Liver (tissue), 9 donors: ENCODE data around the gene LSAMP. TPM values are rescaled to one million over a fixed set of nuclear protein-coding genes. Genes with fewer than 3 reads are reported as not detected.
A peak's percentile ranks its signal among the peaks of the same experiment; 100 is the strongest.

Experiments
- DNase-seq: peaks from one replicate; pipeline ENCODE4 v3.0.0-alpha.2; 2017; ENCODE audit warnings: low spot score
- H3K27ac ChIP-seq, 2 donors: one replicate each; pipeline ENCODE4 v1.7.0; 2013; ENCODE audit warnings: inconsistent platforms in 2 of 2, low read length in 2 of 2, control low read depth in 1 of 2, low read depth in 1 of 2, mild to moderate bottlenecking in 1 of 2
- H3K27me3 ChIP-seq, 4 donors: one replicate each; pipeline versions ENCODE4 v1.6.1 to v1.7.0; 2013; ENCODE audit warnings: low read length in 3 of 4, inconsistent platforms in 1 of 4, mild to moderate bottlenecking in 1 of 4, moderate library complexity in 1 of 4; ENCODE audit not compliant: control insufficient read depth in 4 of 4, insufficient read depth in 4 of 4
- H3K36me3 ChIP-seq, 4 donors: one replicate each; pipeline versions ENCODE4 v1.6.1 to v1.7.0; 2013; ENCODE audit warnings: low read length in 3 of 4, mild to moderate bottlenecking in 3 of 4, low read depth in 1 of 4, moderate library complexity in 1 of 4; ENCODE audit not compliant: control insufficient read depth in 4 of 4, insufficient read depth in 3 of 4
- H3K4me1 ChIP-seq, 4 donors: one replicate each; pipeline versions ENCODE4 v1.6.1 to v1.7.0; 2013; ENCODE audit warnings: low read length in 3 of 4, mild to moderate bottlenecking in 3 of 4, moderate library complexity in 1 of 4; ENCODE audit not compliant: control insufficient read depth in 4 of 4, insufficient read depth in 4 of 4
- H3K4me3 ChIP-seq, 3 donors: one replicate each; pipeline versions ENCODE4 v1.6.1 to v1.7.0; 2013; ENCODE audit warnings: low read length in 3 of 3, control low read depth in 1 of 3, low read depth in 1 of 3, mild to moderate bottlenecking in 1 of 3
- H3K9ac ChIP-seq, 2 donors: one replicate each; pipeline ENCODE4 v1.7.0; 2013; ENCODE audit warnings: low read length in 2 of 2, mild to moderate bottlenecking in 2 of 2, moderate library complexity in 2 of 2, control low read depth in 1 of 2, low read depth in 1 of 2
- H3K9me3 ChIP-seq, 4 donors: one replicate each; pipeline versions ENCODE4 v1.6.1 to v1.7.0; 2013; ENCODE audit warnings: low read length in 3 of 4; ENCODE audit not compliant: control insufficient read depth in 4 of 4
- ATF3 ChIP-seq: IDR thresholded peaks from 2 replicates; pipeline ENCODE4 v1.6.1; 2016; ENCODE audit warnings: antibody characterized with exemption
- CTCF ChIP-seq: fragments of 150-350 bp; IDR thresholded peaks from 2 replicates; pipeline ENCODE4 v1.5.1; 2017; ENCODE audit warnings: improper control_type of control experiment, low read depth, low read length; ENCODE audit not compliant: missing input control
- EGR1 ChIP-seq, 2 donors: IDR thresholded peaks; 2 replicates each; pipeline ENCODE4 v1.6.1; 2016 to 2018; ENCODE audit warnings: antibody characterized with exemption in 2 of 2, low read depth in 2 of 2
- FOXA1 ChIP-seq: IDR thresholded peaks from 2 replicates; pipeline ENCODE4 v1.6.1; 2016; ENCODE audit warnings: antibody characterized with exemption
- FOXA2 ChIP-seq: IDR thresholded peaks from 2 replicates; pipeline ENCODE4 v1.6.1; 2016; ENCODE audit warnings: antibody characterized with exemption
- GABPA ChIP-seq, 2 donors: IDR thresholded peaks in 1 of 2; conservative IDR thresholded peaks in 1 of 2; 2 replicates each; pipeline ENCODE4 v1.6.1; 2016; ENCODE audit warnings: antibody characterized with exemption in 2 of 2, mild to moderate bottlenecking in 1 of 2, moderate library complexity in 1 of 2
- HNF4A ChIP-seq, 2 donors: conservative IDR thresholded peaks; 2 replicates each; pipeline ENCODE4 v1.6.1; 2016; ENCODE audit warnings: antibody characterized with exemption in 2 of 2, mild to moderate bottlenecking in 2 of 2
- HNF4G ChIP-seq: IDR thresholded peaks from 2 replicates; pipeline ENCODE4 v1.6.1; 2016; ENCODE audit warnings: antibody characterized with exemption
- JUND ChIP-seq, 2 donors: IDR thresholded peaks; 2 replicates each; pipeline ENCODE4 v1.6.1; 2016; ENCODE audit warnings: antibody characterized with exemption in 2 of 2
- MAX ChIP-seq: IDR thresholded peaks from 2 replicates; pipeline ENCODE4 v1.6.1; 2016; ENCODE audit warnings: antibody characterized with exemption
- NR2F2 ChIP-seq: IDR thresholded peaks from 2 replicates; pipeline ENCODE4 v1.6.1; 2016; ENCODE audit warnings: antibody characterized with exemption
- RAD21 ChIP-seq, 2 donors: IDR thresholded peaks; 2 replicates each; pipeline ENCODE4 v1.6.1; 2016; ENCODE audit warnings: antibody characterized with exemption in 2 of 2, mild to moderate bottlenecking in 2 of 2
- REST ChIP-seq: IDR thresholded peaks from 2 replicates; pipeline ENCODE4 v1.6.1; 2016; ENCODE audit warnings: antibody characterized with exemption, mild to moderate bottlenecking
- RXRA ChIP-seq, 2 donors: IDR thresholded peaks; 2 replicates each; pipeline ENCODE4 v1.6.1; 2017 to 2018; ENCODE audit warnings: antibody characterized with exemption in 2 of 2, mild to moderate bottlenecking in 1 of 2
- SP1 ChIP-seq: IDR thresholded peaks from 2 replicates; pipeline ENCODE4 v1.6.1; 2018; ENCODE audit warnings: antibody characterized with exemption, mild to moderate bottlenecking
- TAF1 ChIP-seq: conservative IDR thresholded peaks from 2 replicates; pipeline ENCODE4 v1.6.1; 2016; ENCODE audit warnings: antibody characterized with exemption, mild to moderate bottlenecking
- YY1 ChIP-seq: IDR thresholded peaks from 2 replicates; pipeline ENCODE4 v1.6.1; 2016; ENCODE audit warnings: antibody characterized with exemption, mild to moderate bottlenecking
- ZBTB33 ChIP-seq: IDR thresholded peaks from 2 replicates; pipeline ENCODE4 v1.6.1; 2016; ENCODE audit warnings: antibody characterized with exemption
- WGBS: extraction: QIAGEN DNeasy Blood & Tissue Kit; methylation state at CpG from one replicate; pipeline ENCODE4 v1.1.7; 2013; 5-methylcytosine and 5-hydroxymethylcytosine counted together
- polyA plus RNA-seq, 2 donors: library from polyadenylated mRNA; stranded (reverse) in 1 of 2; unstranded in 1 of 2; fragments of 200-250 nt in 1 of 2; fragments of >200 nt in 1 of 2; fragmentation: Nextera tagmentation in 1 of 2; extraction: Ambion mirVana in 1 of 2; gene quantifications; one replicate each; pipeline versions ENCODE4 v1.2.1 to v1.2.3, GENCODE V29; 2013 to 2015
- total RNA-seq, 2 donors: library from RNA; depleted of rRNA; stranded (reverse); fragments of >200 nt; gene quantifications; one replicate each; pipeline ENCODE4 v1.2.3, GENCODE V29; 2014
- donor health status: healthy.
- donor health status: healthy.
- donor health status: healthy.
- donor health status: healthy.
- donor health status: healthy.

LSAMP gene
- total and polyA plus RNA-seq, 4 donors, result 0.01 to 0.17 (median 0.06) TPM

- no peak for TF ChIP-seq REST
- no peak for TF ChIP-seq FOXA2
- TF ChIP-seq JUND (IDR thresholded peaks at IDR 0.05), result no peak
- TF ChIP-seq RXRA (IDR thresholded peaks at IDR 0.05), result no peak
Observed at GRCh38 chr3:115784739-115785536, 660.3 kb downstream of the LSAMP start (continued).

- Histone ChIP-seq H3K27ac (peak overlapping the region; percentile 85 to 93), H3K27me3 (no peaks in the 10 kb centered on the region), H3K9me3 (no peaks in the 10 kb centered on the region), H3K9ac (peak overlapping the region in 1 of 2 donors; percentile 53), H3K4me3 (peak overlapping the region; percentile 59 to 75 (median 68)), H3K36me3 (no peaks in the 10 kb centered on the region), H3K4me1 (peaks cover 0 to 10% (median 6%) of the 10 kb centered on the region in 4 donors)
- TF ChIP-seq HNF4A (conservative IDR thresholded peaks at IDR 0.05) (peak in 1 of 2 donors; percentile 18), RXRA (IDR thresholded peaks at IDR 0.05) (peak; percentile 40 to 54), FOXA2 (no peak), SP1 (peak; percentile 11), REST (no peak), FOXA1 (no peak), TAF1 (no peak), JUND (IDR thresholded peaks at IDR 0.05) (no peak), YY1 (peak; percentile 25), CTCF (peak; percentile 97), HNF4G (no peak), ZBTB33 (no peak), NR2F2 (no peak), GABPA (IDR thresholded peaks at IDR 0.05 in 1 of 2, conservative IDR thresholded peaks at IDR 0.05 in 1 of 2) (no peak), ATF3 (no peak), RAD21 (IDR thresholded peaks at IDR 0.05) (peak; percentile 74 to 87), MAX (peak; percentile 67), EGR1 (IDR thresholded peaks at IDR 0.05; ENCODE audit: low read depth in 2 of 2) (peak in 1 of 2 donors; percentile 18)
- DNase-seq, result peak; percentile 86
- WGBS, result under 1% methylated on average over 81 of the region's 81 CpGs
Observed at GRCh38 chr3:115783938-115784738, 661.1 kb downstream of the LSAMP start.
